ENCODE results near the gene IFIT2.

IFIT2 gene

DNA sequence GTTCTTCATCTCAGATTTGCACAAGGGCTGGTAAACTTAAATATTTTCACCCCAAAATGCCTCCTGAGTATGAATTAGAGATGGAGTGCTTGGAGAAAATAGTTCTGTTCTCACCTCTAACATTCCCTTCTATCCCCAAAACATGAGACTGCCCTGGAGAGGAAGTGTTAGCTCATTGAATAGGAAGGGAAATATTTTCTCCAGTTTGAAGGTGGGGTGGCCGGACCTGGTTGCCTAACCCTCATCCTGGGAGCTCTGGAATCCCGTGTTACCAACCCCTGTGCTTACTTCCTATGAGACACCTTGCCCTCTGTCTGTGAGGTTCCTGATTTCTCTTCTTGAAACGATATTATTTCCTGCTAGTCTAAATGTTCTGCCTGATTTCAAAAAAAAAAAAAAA, 779 bp downstream of the IFIT2 start:
- TF ChIP-seq, protein P1, sequence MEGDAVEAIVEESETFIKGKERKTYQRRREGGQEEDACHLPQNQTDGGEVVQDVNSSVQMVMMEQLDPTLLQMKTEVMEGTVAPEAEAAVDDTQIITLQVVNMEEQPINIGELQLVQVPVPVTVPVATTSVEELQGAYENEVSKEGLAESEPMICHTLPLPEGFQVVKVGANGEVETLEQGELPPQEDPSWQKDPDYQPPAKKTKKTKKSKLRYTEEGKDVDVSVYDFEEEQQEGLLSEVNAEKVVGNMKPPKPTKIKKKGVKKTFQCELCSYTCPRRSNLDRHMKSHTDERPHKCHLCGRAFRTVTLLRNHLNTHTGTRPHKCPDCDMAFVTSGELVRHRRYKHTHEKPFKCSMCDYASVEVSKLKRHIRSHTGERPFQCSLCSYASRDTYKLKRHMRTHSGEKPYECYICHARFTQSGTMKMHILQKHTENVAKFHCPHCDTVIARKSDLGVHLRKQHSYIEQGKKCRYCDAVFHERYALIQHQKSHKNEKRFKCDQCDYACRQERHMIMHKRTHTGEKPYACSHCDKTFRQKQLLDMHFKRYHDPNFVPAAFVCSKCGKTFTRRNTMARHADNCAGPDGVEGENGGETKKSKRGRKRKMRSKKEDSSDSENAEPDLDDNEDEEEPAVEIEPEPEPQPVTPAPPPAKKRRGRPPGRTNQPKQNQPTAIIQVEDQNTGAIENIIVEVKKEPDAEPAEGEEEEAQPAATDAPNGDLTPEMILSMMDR (IDR thresholded peaks at IDR 0.05; ENCODE audit: insufficient read depth, low read depth, low read length, missing control alignments): no peak
- H3K4me3 ChIP-seq (ENCODE audit: low read length): no peak overlapping the region
- DNase-seq (ENCODE audit: low read depth): peak; percentile 51

DNA sequence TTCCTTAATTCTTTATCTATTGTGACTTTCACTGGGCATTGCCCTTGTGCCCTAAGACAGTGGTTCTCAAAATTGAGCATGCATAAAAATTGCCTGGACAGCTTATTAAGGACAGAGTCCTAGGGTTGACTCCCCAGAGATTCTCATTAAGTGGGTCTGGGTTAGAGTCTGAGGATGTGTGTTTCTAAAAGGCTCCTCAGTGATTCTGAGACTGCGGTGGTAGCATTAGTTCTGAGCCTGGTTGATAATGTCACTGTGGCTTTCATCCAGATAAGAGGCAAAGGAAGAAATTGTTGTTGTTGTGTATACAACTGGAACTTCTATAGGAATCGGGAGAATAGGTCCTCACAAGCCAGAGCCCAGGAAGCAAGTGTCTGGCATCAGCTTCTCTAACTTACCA, 1.3 kb downstream of the IFIT2 start:
- DNase-seq (ENCODE audit: low read depth): no peak
- H3K4me3 ChIP-seq (ENCODE audit: low read length): no peak overlapping the region
- TF ChIP-seq, protein P1 (IDR thresholded peaks at IDR 0.05; ENCODE audit: insufficient read depth, low read depth, low read length, missing control alignments): no peak

DNA sequence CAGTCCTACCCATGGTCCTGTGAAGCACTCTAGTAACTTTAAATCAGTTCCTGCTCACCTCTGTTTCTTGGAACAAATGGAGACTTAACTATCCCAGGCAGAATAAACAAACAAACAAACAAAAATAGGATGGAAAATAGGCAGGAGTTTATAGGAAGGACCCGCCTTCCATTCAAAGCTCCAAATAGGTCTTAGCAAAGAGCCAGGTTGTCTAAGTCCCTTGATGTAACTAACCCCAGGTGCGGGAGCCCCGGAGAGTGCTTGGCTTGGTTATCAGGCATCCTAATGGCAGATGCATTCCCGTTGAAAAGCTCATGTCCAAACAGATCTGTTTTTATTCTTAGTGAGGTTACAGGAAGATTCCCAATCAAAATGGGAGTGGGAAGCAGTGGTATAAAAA, 2.2 kb downstream of the IFIT2 start:
- DNase-seq (ENCODE audit: low read depth): no peak
- H3K4me3 ChIP-seq (ENCODE audit: low read length): no peak overlapping the region
- TF ChIP-seq, protein P1 (IDR thresholded peaks at IDR 0.05; ENCODE audit: insufficient read depth, low read depth, low read length, missing control alignments): no peak

DNA sequence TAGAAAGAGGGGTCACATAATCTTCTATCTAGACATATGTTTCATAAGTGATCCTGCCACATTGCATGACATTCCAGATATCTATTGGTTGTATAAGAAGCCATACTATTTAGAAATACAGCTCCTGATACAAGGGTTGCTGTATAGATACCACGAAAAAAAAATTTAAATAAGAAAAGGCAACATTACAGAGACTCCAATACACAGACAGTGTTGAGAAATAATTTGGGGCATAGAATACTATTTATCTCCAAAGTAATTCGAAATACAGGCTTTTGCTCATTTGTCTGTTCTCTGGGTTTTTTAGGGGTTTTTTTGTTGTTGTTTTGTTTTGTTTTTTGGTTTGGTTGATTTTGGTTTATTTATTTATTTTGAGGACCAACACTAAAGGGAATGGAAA, 2.6 kb downstream of the IFIT2 start:
- TF ChIP-seq, protein P1 (IDR thresholded peaks at IDR 0.05; ENCODE audit: insufficient read depth, low read depth, low read length, missing control alignments): no peak
- no peak for DNase-seq (ENCODE audit: low read depth)

DNA sequence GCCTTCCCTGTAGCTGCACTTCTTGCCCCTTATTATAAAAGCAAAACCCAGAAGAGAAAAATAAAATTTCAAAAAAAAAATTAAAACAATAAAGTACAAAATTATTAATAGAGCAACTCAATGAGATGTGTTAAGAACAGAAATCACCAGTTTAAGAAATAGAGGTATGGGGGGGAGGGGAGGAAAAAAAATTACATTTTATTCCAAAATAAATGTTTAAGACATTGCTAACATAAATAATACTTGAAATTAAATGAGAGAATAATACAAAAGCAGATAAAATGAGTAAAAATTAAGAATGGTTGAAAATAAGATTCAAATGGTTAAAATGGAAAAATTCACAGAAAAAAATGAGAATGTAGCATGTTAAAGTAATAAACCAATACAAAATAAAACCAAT, 3.1 kb downstream of the IFIT2 start:
- no peak overlapping the region for H3K4me3 ChIP-seq (ENCODE audit: low read length)
- no peak for DNase-seq (ENCODE audit: low read depth)
- TF ChIP-seq, protein P1 (IDR thresholded peaks at IDR 0.05; ENCODE audit: insufficient read depth, low read depth, low read length, missing control alignments): no peak

More for the DNA sequence above, 2.6 kb downstream of the IFIT2 start:
- no peak overlapping the region for H3K4me3 ChIP-seq (ENCODE audit: low read length)

DNA sequence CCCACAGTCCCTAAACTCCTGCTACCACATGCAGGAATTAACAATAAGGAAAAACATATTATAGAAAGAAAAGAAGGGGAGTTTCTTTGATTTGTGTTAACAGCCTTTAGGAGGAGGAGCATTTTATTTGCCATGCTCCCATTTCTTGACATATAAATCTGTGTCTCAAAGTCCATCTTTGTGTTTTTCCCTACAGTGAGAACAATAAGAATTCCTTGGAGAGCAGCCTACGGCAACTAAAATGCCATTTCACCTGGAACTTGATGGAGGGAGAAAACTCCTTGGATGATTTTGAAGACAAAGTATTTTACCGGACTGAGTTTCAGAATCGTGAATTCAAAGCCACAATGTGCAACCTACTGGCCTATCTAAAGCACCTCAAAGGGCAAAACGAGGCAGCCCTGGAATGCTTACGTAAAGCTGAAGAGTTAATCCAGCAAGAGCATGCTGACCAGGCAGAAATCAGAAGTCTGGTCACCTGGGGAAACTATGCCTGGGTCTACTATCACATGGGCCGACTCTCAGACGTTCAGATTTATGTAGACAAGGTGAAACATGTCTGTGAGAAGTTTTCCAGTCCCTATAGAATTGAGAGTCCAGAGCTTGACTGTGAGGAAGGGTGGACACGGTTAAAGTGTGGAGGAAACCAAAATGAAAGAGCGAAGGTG, 4.1 kb downstream of the IFIT2 start:
- no peak for DNase-seq (ENCODE audit: low read depth)

More for the DNA sequence above, 4.1 kb downstream of the IFIT2 start:
- TF ChIP-seq, protein P1 (IDR thresholded peaks at IDR 0.05; ENCODE audit: insufficient read depth, low read depth, low read length, missing control alignments): no peak
- no peak overlapping the region for H3K4me3 ChIP-seq (ENCODE audit: low read length)
